ENCODE measurements around the gene FAM163B.

DNA sequence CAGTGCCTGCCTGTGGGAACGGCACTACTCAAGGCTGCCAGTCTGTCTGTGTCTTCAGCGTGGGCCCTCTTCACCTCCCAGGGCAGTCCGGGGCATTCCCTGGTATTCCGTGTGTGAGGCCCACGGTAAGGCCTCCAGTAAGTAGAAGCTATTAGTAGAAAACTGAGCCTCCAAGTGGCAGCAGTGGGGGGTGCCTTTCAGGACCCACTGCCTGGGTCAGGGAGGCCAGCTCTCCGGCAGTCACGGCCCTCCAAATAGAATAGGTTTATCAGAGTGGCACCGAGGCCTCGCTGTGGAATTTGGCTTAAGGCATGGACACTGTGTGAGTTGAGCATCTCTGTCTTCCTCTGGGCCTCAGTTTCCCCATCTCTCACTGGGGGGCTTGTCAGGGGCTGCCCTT is 51.6 kb downstream of the FAM163B start:
- TF ChIP-seq, protein P1, sequence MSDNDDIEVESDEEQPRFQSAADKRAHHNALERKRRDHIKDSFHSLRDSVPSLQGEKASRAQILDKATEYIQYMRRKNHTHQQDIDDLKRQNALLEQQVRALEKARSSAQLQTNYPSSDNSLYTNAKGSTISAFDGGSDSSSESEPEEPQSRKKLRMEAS (CRISPR knock-in tag; IDR thresholded peaks at IDR 0.05), result no peak
- TF ChIP-seq, protein P2, sequence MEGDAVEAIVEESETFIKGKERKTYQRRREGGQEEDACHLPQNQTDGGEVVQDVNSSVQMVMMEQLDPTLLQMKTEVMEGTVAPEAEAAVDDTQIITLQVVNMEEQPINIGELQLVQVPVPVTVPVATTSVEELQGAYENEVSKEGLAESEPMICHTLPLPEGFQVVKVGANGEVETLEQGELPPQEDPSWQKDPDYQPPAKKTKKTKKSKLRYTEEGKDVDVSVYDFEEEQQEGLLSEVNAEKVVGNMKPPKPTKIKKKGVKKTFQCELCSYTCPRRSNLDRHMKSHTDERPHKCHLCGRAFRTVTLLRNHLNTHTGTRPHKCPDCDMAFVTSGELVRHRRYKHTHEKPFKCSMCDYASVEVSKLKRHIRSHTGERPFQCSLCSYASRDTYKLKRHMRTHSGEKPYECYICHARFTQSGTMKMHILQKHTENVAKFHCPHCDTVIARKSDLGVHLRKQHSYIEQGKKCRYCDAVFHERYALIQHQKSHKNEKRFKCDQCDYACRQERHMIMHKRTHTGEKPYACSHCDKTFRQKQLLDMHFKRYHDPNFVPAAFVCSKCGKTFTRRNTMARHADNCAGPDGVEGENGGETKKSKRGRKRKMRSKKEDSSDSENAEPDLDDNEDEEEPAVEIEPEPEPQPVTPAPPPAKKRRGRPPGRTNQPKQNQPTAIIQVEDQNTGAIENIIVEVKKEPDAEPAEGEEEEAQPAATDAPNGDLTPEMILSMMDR (IDR thresholded peaks at IDR 0.05), result no peak
- TF ChIP-seq ELF4 (CRISPR knock-in tag; IDR thresholded peaks at IDR 0.05; ENCODE audit: low read depth) (no peak), ZNF121 (CRISPR knock-in tag; IDR thresholded peaks at IDR 0.05) (no peak), CREM (CRISPR knock-in tag; IDR thresholded peaks at IDR 0.05) (no peak), MXD4 (CRISPR knock-in tag; IDR thresholded peaks at IDR 0.05; ENCODE audit: borderline replicate concordance) (no peak), CREB1 (CRISPR knock-in tag; IDR thresholded peaks at IDR 0.05) (no peak), KAT7 (CRISPR knock-in tag; IDR thresholded peaks at IDR 0.05; ENCODE audit: borderline replicate concordance) (no peak)
- TF ChIP-seq, protein P3, sequence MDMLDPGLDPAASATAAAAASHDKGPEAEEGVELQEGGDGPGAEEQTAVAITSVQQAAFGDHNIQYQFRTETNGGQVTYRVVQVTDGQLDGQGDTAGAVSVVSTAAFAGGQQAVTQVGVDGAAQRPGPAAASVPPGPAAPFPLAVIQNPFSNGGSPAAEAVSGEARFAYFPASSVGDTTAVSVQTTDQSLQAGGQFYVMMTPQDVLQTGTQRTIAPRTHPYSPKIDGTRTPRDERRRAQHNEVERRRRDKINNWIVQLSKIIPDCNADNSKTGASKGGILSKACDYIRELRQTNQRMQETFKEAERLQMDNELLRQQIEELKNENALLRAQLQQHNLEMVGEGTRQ (CRISPR knock-in tag; IDR thresholded peaks at IDR 0.05), result no peak
- TF ChIP-seq, protein P4, sequence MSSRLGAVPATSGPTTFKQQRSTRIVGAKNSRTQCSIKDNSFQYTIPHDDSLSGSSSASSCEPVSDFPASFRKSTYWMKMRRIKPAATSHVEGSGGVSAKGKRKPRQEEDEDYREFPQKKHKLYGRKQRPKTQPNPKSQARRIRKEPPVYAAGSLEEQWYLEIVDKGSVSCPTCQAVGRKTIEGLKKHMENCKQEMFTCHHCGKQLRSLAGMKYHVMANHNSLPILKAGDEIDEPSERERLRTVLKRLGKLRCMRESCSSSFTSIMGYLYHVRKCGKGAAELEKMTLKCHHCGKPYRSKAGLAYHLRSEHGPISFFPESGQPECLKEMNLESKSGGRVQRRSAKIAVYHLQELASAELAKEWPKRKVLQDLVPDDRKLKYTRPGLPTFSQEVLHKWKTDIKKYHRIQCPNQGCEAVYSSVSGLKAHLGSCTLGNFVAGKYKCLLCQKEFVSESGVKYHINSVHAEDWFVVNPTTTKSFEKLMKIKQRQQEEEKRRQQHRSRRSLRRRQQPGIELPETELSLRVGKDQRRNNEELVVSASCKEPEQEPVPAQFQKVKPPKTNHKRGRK (CRISPR knock-in tag; IDR thresholded peaks at IDR 0.05; ENCODE audit: borderline replicate concordance), result no peak

Measured in WTC11 (cell line).